NCI-H1930 (cell line): ENCODE data around the gene ZNF490.
"Not testable (repeated sequence)": the region's sequence is repeated elsewhere in the genome, so short reads cannot be mapped to it uniquely, and the experiment has no call there.

ENCODE experiments used
- DNase-seq, 2 experiments: peaks; one replicate each; lab custom pipeline; 2025; lab: John Stamatoyannopoulos, UW

ZNF490 gene

GRCh38 chr19:12610540-12611360, at the start of gene ZNF490, which contains the start of gene ZNF791:
ZNF490 (minus strand) TSS chr19:12610813; CDS start chr19:12610680, 133 bp downstream.
ZNF791 (plus strand) TSS chr19:12610920; CDS start chr19:12611080, 160 bp downstream.
- peak; percentile 89 to 92 for DNase-seq

GRCh38 chr19:12657966-12658365, 47.4 kb upstream of the ZNF490 start:
- DNase-seq = no peak

- no peak for DNase-seq
Observed at GRCh38 chr19:12656899-12657571, 46.4 kb upstream of the ZNF490 start.

- DNase-seq = no peak
Observed at GRCh38 chr19:12655546-12655945, 44.9 kb upstream of the ZNF490 start.

GRCh38 chr19:12652219-12652618, 41.6 kb upstream of the ZNF490 start:
- DNase-seq = no peak

GRCh38 chr19:12649941-12650340, 39.3 kb upstream of the ZNF490 start:
- DNase-seq = no peak

- DNase-seq = no peak
Observed at GRCh38 chr19:12648088-12648487, 37.5 kb upstream of the ZNF490 start.

- DNase-seq = no peak
Observed at GRCh38 chr19:12647490-12648071, 37.0 kb upstream of the ZNF490 start.

- DNase-seq = no peak
Observed at GRCh38 chr19:12647047-12647446, 36.4 kb upstream of the ZNF490 start.

- DNase-seq = no peak
Observed at GRCh38 chr19:12646551-12646950, 35.9 kb upstream of the ZNF490 start.

- DNase-seq = not testable (repeated sequence)
Observed at GRCh38 chr19:12643716-12644115, 33.1 kb upstream of the ZNF490 start.

- no peak for DNase-seq
Observed at GRCh38 chr19:12642506-12642905, 31.9 kb upstream of the ZNF490 start.

GRCh38 chr19:12641456-12641855, 30.8 kb upstream of the ZNF490 start:
- no peak for DNase-seq

- peak; percentile 30 to 37 for DNase-seq
Observed at GRCh38 chr19:12639901-12640613, 29.4 kb upstream of the ZNF490 start.

GRCh38 chr19:12638611-12639182, 28.1 kb upstream of the ZNF490 start:
- DNase-seq = no peak

- DNase-seq = no peak
Observed at GRCh38 chr19:12636631-12637030, 26.0 kb upstream of the ZNF490 start.

- no peak for DNase-seq
Observed at GRCh38 chr19:12629215-12629614, 18.6 kb upstream of the ZNF490 start.

GRCh38 chr19:12628040-12629022, 17.7 kb upstream of the ZNF490 start:
- DNase-seq = no peak

- DNase-seq = no peak
Observed at GRCh38 chr19:12626958-12627357, 16.3 kb upstream of the ZNF490 start.

GRCh38 chr19:12623361-12624031, 12.9 kb upstream of the ZNF490 start:
- DNase-seq = no peak
